ENCODE results near the gene PITPNC1.

The PITPNC1 gene

DNA sequence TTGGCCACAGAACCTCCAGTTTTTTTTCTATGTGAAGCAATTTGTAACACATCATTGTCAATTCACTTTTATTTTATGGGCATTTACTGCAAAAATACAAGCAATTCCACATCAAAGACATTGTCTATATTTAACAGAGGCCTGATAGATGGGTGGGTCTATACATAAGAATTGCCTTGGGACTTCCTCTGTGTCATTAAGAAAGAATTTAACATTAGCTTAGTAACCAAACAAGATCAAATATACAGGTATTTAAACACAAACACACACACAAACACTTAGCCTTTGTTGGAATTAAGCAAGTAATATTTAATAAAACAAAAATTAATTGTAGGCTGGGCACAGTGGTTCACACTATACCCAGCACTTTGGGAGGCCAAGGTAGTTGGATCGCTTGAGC lies 4.3 kb upstream of the PITPNC1 start:
- no peak overlapping the region for H3K4me3 ChIP-seq (ENCODE audit: low read length)
- H3K4me2 ChIP-seq (ENCODE audit: low read depth, low read length) = no peak overlapping the region
- no peaks in the 10 kb centered on the region for H3K9me3 ChIP-seq (replicated peaks; ENCODE audit: insufficient read depth, low read length)
- H3F3A ChIP-seq (ENCODE audit: insufficient read depth, low read length) = peaks cover 19% of the 10 kb centered on the region
- no peak for DNase-seq
- no peaks in the 10 kb centered on the region for H3K36me3 ChIP-seq (replicated peaks; ENCODE audit: insufficient read depth, low read length)
- no peak overlapping the region for H3K27ac ChIP-seq (ENCODE audit: low read length)
- no peaks in the 10 kb centered on the region for H4K20me1 ChIP-seq (ENCODE audit: insufficient read depth, low read length)
- no peak overlapping the region for H3K9ac ChIP-seq (ENCODE audit: low read length)
- peaks cover 13% of the 10 kb centered on the region for H3K4me1 ChIP-seq (ENCODE audit: low read length)
- TF ChIP-seq EZH2phosphoT487 (IDR thresholded peaks at IDR 0.05; ENCODE audit: low read length) (no peak), EZH2 (optimal IDR thresholded peaks at IDR 0.05; ENCODE audit: low read depth, low read length) (no peak)
- TF ChIP-seq, protein P1, sequence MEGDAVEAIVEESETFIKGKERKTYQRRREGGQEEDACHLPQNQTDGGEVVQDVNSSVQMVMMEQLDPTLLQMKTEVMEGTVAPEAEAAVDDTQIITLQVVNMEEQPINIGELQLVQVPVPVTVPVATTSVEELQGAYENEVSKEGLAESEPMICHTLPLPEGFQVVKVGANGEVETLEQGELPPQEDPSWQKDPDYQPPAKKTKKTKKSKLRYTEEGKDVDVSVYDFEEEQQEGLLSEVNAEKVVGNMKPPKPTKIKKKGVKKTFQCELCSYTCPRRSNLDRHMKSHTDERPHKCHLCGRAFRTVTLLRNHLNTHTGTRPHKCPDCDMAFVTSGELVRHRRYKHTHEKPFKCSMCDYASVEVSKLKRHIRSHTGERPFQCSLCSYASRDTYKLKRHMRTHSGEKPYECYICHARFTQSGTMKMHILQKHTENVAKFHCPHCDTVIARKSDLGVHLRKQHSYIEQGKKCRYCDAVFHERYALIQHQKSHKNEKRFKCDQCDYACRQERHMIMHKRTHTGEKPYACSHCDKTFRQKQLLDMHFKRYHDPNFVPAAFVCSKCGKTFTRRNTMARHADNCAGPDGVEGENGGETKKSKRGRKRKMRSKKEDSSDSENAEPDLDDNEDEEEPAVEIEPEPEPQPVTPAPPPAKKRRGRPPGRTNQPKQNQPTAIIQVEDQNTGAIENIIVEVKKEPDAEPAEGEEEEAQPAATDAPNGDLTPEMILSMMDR (IDR thresholded peaks at IDR 0.05; ENCODE audit: low read length) = no peak
- H3K9me2 ChIP-seq (replicated peaks; ENCODE audit: insufficient read depth, low read length) = no peaks in the 10 kb centered on the region
- H2AFZ ChIP-seq (ENCODE audit: low read length) = no peak overlapping the region
- peaks cover 4% of the 10 kb centered on the region; the same call in 1 of the 2 replicates for H3K79me2 ChIP-seq (ENCODE audit: low read length)
- H3K27me3 ChIP-seq (replicated peaks; ENCODE audit: insufficient read depth, low read length) = no peaks in the 10 kb centered on the region

DNA sequence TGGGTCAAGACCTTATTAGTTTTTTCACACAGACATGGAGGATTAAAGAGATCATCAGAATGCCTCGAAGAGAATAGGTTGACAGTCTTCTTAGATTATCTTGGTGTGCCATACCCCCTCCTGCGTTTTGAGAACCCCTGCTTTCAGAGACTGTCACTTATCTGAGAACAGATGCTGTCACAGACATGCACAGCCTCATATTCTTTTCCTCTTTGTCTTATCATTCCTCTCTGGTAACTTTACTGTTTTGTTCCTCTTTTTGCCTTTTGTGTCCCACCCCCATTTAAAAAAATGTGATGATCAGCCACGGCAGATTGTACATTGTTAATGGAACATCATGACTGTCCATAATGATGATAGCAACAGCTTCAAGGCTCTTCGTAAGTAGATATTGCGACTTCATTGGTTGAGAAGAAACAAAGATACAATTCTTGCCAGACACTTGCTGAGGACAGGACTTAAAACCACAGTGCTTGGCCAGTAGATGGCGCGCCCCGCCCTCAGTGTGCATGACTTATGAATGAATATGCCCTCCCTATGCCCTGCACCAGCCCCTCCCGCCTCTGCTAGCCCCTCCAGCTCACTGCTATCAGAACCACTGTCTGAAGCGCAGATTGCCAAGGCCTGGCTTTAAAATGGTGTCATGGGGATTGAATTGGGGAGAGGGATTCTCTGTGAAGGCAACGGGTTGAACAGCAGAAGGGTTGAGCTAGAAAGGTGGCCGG lies 2.6 kb upstream of the PITPNC1 start:
- no peaks in the 10 kb centered on the region for H3K9me2 ChIP-seq (replicated peaks; ENCODE audit: insufficient read depth, low read length)
- no peaks in the 10 kb centered on the region for H3K9me3 ChIP-seq (replicated peaks; ENCODE audit: insufficient read depth, low read length)
- no peaks in the 10 kb centered on the region for H4K20me1 ChIP-seq (ENCODE audit: insufficient read depth, low read length)
- no peaks in the 10 kb centered on the region for H3K27me3 ChIP-seq (replicated peaks; ENCODE audit: insufficient read depth, low read length)
- H3K9ac ChIP-seq (ENCODE audit: low read length) = no peak overlapping the region
- peaks cover 19% of the 10 kb centered on the region for H3K4me1 ChIP-seq (ENCODE audit: low read length)
- TF ChIP-seq EZH2 (optimal IDR thresholded peaks at IDR 0.05; ENCODE audit: low read depth, low read length) (no peak), EZH2phosphoT487 (IDR thresholded peaks at IDR 0.05; ENCODE audit: low read length) (no peak)
- TF ChIP-seq, protein P1 (IDR thresholded peaks at IDR 0.05; ENCODE audit: low read length) = peak; percentile 94
- H3K4me2 ChIP-seq (ENCODE audit: low read depth, low read length) = peak overlapping the region; percentile 64
- peaks cover 26% of the 10 kb centered on the region for H3F3A ChIP-seq (ENCODE audit: insufficient read depth, low read length)
- H3K4me3 ChIP-seq (ENCODE audit: low read length) = 0 out of 2 replicates have a peak overlapping the region, but pooled peaks have one; percentile 15
- peak overlapping the region; percentile 58 for H2AFZ ChIP-seq (ENCODE audit: low read length)
- H3K79me2 ChIP-seq (ENCODE audit: low read length) = peaks cover 16% of the 10 kb centered on the region
- H3K36me3 ChIP-seq (replicated peaks; ENCODE audit: insufficient read depth, low read length) = no peaks in the 10 kb centered on the region
- peak; percentile 88 for DNase-seq
- no peak overlapping the region for H3K27ac ChIP-seq (ENCODE audit: low read length)

DNA sequence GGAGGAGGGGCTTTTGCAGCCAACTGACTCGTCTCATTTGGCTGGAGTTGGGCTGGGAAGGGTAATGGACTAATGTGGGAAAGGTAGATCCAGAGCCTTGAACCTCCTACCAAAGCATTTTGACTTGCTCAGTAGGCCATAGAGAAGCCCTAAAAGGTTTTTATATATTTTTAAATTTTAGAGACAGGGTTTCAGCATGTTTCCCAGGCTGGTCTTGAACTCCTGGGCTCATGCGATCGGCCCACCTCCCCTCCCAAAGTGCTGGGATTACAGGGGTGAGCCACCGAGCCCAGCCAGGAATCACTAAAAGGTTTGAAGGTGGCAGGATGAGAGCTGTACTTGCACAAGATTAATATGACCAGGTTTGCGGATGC lies 2.0 kb upstream of the PITPNC1 start:
- Histone ChIP-seq H3K27ac (ENCODE audit: low read length) (no peak overlapping the region), H3K9ac (ENCODE audit: low read length) (no peak overlapping the region), H3K79me2 (ENCODE audit: low read length) (peaks cover 20% of the 10 kb centered on the region), H3K4me3 (ENCODE audit: low read length) (0 out of 2 replicates have a peak overlapping the region, but pooled peaks have one; percentile 15), H2AFZ (ENCODE audit: low read length) (peak overlapping the region; percentile 58), H3K27me3 (replicated peaks; ENCODE audit: insufficient read depth, low read length) (no peaks in the 10 kb centered on the region), H3K4me1 (ENCODE audit: low read length) (peaks cover 22% of the 10 kb centered on the region), H3K4me2 (ENCODE audit: low read depth, low read length) (peak overlapping the region; percentile 64), H3K9me2 (replicated peaks; ENCODE audit: insufficient read depth, low read length) (no peaks in the 10 kb centered on the region), H3K9me3 (replicated peaks; ENCODE audit: insufficient read depth, low read length) (no peaks in the 10 kb centered on the region), H3K36me3 (replicated peaks; ENCODE audit: insufficient read depth, low read length) (no peaks in the 10 kb centered on the region), H4K20me1 (ENCODE audit: insufficient read depth, low read length) (no peaks in the 10 kb centered on the region), H3F3A (ENCODE audit: insufficient read depth, low read length) (peaks cover 22% of the 10 kb centered on the region)
- no peak for DNase-seq
- no peak for TF ChIP-seq EZH2 (optimal IDR thresholded peaks at IDR 0.05; ENCODE audit: low read depth, low read length)
- no peak for TF ChIP-seq EZH2phosphoT487 (IDR thresholded peaks at IDR 0.05; ENCODE audit: low read length)
- TF ChIP-seq, protein P1 (IDR thresholded peaks at IDR 0.05; ENCODE audit: low read length) = no peak
